K562 (cell line): Measurements from ENCODE around the gene PHTF1. TPM values are rescaled to one million over a fixed set of nuclear protein-coding genes. Genes with fewer than 3 reads are reported as not detected.
A peak's percentile ranks its signal among the peaks of the same experiment; 100 is the strongest.

Experiments used
- DNMT1 ChIP-seq: fragments of 450-650 bp; IDR thresholded peaks from 2 replicates; pipeline ENCODE4 v1.6.1; 2016; ENCODE audit warnings: antibody characterized with exemption, mild to moderate bottlenecking
- GATAD2A ChIP-seq: fragments of 450-650 bp; IDR thresholded peaks from 2 replicates; pipeline ENCODE4 v1.6.1; 2017
- HDAC2 ChIP-seq: fragments of 450-650 bp; IDR thresholded peaks from 2 replicates; pipeline ENCODE4 v1.6.1; 2016; ENCODE audit warnings: mild to moderate bottlenecking
- MCM7 ChIP-seq, 2 experiments: fragments of 450-650 bp; IDR thresholded peaks; 2 replicates each; pipeline ENCODE4 v1.6.1; 2016 to 2018
- SAP30 ChIP-seq: fragments of 200-600 bp; sonication (generic); IDR thresholded peaks from 2 replicates; pipeline ENCODE4 v1.6.1; 2012; ENCODE audit warnings: borderline replicate concordance, low read depth, mild to moderate bottlenecking, moderate library complexity, low read length, control low read depth, inconsistent platforms; ENCODE audit not compliant: insufficient read depth, poor library complexity, severe bottlenecking
- polyA plus RNA-seq, 8 experiments: library from polyadenylated mRNA; depleted of rRNA in 4 of 8; stranded (reverse) in 5 of 8; unstranded in 3 of 8; fragments of >200 nt; fragmentation: Nextera tagmentation in 2 of 8; fragmentation: Illumina TruSeq in 1 of 8; extraction: Ambion mirVana in 2 of 8; extraction: Trizol in 1 of 8; gene quantifications; 2 replicates each; pipeline versions ENCODE4 v1.2.1 to v1.2.3, GENCODE V29; 2011 to 2014; ENCODE audit warnings: inconsistent platforms in 1 of 8, missing spikeins in 1 of 8
- total RNA-seq, 7 experiments: library from RNA; depleted of rRNA in 6 of 7; stranded (reverse); fragments of >200 nt in 6 of 7; fragmentation: Illumina TruSeq in 2 of 7; extraction: Trizol in 2 of 7; gene quantifications; 2 replicates each; pipeline versions ENCODE4 v1.2.1 to v1.2.3, GENCODE V29; 2011 to 2021; ENCODE audit warnings: low replicate concordance in 1 of 7
- TF ChIP-seq, protein P1 (sequence below): IDR thresholded peaks from 2 replicates; pipeline ENCODE4 v1.6.1; 2011; ENCODE audit not compliant: insufficient read length; ENCODE audit errors: extremely low read depth
- TF ChIP-seq, protein P2 (sequence below): sonication (generic); IDR thresholded peaks from 2 replicates; pipeline ENCODE4 v1.6.1; 2016
- TF ChIP-seq, protein P3 (sequence below), 2 experiments: fragments of 200-800 bp in 1 of 2; sonication (Bioruptor generic) in 1 of 2; sonication (generic) in 1 of 2; formaldehyde crosslinking in 1 of 2; IDR thresholded peaks in 1 of 2; conservative IDR thresholded peaks in 1 of 2; 2 replicates each; pipeline versions ENCODE4 v1.5.0 to v1.6.1; 2016 to 2020; ENCODE audit warnings: missing compliant biosample characterization in 1 of 2, missing genetic modification characterization in 1 of 2, missing genetic modification reagents in 1 of 2
- TF ChIP-seq, protein P4 (sequence below): fragments of 200-600 bp; sonication (generic); IDR thresholded peaks from one replicate; pipeline ENCODE4 v1.6.1; 2012; ENCODE audit warnings: mild to moderate bottlenecking, low read depth, low read length, inconsistent platforms

The PHTF1 gene
- total and polyA plus RNA-seq, 9 of the 15 experiments (the other 6 are each of a cell fraction or from before 2014, with no cell fraction given) = 8.4 to 36.2 (median 23.0) TPM

DNA sequence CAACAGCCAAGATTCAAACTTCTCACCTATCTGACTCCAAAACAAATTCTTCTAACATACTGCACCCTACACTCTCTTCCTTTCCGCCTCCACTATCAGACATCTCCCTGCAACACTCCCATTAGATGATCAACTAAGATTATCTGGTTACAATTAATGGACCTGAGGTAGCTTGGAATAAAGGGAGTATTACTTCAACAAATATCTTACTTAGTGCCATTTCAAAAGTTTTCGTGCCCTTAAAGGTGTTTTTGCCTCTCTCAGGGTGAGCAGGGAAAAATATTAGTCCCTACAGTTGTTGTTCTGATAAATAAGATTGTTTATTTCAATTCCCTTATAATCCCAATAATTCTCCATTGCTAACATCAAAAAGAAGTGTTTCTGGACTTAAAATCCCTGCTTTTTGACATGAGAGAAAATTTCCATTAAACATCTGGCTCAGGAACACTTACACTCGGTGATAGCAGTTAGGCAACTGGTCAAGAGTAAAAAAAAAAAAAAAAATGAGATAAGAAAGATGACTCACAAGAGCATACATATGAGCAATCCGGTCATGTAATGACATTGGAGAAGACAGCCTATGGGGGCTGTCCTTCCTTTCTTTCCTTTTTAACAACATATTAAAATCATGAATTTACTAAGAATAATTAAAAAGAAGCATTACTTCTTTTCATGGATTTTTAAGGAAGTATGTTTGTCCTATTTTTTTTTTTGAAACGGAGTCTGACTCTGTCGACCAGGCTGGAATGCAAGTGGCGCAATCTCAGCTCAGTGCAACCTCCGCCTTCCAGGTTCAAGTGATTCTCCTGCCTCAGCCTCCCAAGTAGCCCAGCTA is 45.4 kb upstream of the PHTF1 start (continued):
- TF ChIP-seq, protein P1, sequence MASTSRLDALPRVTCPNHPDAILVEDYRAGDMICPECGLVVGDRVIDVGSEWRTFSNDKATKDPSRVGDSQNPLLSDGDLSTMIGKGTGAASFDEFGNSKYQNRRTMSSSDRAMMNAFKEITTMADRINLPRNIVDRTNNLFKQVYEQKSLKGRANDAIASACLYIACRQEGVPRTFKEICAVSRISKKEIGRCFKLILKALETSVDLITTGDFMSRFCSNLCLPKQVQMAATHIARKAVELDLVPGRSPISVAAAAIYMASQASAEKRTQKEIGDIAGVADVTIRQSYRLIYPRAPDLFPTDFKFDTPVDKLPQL = no peak
- TF ChIP-seq SAP30 (no peak), HDAC2 (peak; percentile 81; the same call in 1 of the 2 replicates), GATAD2A (no peak), DNMT1 (0 out of 2 replicates have a peak, but pooled peaks have one; percentile 49), MCM7 (IDR thresholded peaks at IDR 0.05) (no peak; a peak in 1 of 4 replicates)
- TF ChIP-seq, protein P2, sequence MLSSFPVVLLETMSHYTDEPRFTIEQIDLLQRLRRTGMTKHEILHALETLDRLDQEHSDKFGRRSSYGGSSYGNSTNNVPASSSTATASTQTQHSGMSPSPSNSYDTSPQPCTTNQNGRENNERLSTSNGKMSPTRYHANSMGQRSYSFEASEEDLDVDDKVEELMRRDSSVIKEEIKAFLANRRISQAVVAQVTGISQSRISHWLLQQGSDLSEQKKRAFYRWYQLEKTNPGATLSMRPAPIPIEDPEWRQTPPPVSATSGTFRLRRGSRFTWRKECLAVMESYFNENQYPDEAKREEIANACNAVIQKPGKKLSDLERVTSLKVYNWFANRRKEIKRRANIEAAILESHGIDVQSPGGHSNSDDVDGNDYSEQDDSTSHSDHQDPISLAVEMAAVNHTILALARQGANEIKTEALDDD = peak; percentile 93
- TF ChIP-seq, protein P3, sequence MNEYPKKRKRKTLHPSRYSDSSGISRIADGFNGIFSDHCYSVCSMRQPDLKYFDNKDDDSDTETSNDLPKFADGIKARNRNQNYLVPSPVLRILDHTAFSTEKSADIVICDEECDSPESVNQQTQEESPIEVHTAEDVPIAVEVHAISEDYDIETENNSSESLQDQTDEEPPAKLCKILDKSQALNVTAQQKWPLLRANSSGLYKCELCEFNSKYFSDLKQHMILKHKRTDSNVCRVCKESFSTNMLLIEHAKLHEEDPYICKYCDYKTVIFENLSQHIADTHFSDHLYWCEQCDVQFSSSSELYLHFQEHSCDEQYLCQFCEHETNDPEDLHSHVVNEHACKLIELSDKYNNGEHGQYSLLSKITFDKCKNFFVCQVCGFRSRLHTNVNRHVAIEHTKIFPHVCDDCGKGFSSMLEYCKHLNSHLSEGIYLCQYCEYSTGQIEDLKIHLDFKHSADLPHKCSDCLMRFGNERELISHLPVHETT (CRISPR knock-in tag; conservative IDR thresholded peaks at IDR 0.05 in 1 of 2, IDR thresholded peaks at IDR 0.05 in 1 of 2) = 0 out of 4 replicates have a peak, but pooled peaks of 1 of the 2 experiments have one; percentile 38
- TF ChIP-seq, protein P4, sequence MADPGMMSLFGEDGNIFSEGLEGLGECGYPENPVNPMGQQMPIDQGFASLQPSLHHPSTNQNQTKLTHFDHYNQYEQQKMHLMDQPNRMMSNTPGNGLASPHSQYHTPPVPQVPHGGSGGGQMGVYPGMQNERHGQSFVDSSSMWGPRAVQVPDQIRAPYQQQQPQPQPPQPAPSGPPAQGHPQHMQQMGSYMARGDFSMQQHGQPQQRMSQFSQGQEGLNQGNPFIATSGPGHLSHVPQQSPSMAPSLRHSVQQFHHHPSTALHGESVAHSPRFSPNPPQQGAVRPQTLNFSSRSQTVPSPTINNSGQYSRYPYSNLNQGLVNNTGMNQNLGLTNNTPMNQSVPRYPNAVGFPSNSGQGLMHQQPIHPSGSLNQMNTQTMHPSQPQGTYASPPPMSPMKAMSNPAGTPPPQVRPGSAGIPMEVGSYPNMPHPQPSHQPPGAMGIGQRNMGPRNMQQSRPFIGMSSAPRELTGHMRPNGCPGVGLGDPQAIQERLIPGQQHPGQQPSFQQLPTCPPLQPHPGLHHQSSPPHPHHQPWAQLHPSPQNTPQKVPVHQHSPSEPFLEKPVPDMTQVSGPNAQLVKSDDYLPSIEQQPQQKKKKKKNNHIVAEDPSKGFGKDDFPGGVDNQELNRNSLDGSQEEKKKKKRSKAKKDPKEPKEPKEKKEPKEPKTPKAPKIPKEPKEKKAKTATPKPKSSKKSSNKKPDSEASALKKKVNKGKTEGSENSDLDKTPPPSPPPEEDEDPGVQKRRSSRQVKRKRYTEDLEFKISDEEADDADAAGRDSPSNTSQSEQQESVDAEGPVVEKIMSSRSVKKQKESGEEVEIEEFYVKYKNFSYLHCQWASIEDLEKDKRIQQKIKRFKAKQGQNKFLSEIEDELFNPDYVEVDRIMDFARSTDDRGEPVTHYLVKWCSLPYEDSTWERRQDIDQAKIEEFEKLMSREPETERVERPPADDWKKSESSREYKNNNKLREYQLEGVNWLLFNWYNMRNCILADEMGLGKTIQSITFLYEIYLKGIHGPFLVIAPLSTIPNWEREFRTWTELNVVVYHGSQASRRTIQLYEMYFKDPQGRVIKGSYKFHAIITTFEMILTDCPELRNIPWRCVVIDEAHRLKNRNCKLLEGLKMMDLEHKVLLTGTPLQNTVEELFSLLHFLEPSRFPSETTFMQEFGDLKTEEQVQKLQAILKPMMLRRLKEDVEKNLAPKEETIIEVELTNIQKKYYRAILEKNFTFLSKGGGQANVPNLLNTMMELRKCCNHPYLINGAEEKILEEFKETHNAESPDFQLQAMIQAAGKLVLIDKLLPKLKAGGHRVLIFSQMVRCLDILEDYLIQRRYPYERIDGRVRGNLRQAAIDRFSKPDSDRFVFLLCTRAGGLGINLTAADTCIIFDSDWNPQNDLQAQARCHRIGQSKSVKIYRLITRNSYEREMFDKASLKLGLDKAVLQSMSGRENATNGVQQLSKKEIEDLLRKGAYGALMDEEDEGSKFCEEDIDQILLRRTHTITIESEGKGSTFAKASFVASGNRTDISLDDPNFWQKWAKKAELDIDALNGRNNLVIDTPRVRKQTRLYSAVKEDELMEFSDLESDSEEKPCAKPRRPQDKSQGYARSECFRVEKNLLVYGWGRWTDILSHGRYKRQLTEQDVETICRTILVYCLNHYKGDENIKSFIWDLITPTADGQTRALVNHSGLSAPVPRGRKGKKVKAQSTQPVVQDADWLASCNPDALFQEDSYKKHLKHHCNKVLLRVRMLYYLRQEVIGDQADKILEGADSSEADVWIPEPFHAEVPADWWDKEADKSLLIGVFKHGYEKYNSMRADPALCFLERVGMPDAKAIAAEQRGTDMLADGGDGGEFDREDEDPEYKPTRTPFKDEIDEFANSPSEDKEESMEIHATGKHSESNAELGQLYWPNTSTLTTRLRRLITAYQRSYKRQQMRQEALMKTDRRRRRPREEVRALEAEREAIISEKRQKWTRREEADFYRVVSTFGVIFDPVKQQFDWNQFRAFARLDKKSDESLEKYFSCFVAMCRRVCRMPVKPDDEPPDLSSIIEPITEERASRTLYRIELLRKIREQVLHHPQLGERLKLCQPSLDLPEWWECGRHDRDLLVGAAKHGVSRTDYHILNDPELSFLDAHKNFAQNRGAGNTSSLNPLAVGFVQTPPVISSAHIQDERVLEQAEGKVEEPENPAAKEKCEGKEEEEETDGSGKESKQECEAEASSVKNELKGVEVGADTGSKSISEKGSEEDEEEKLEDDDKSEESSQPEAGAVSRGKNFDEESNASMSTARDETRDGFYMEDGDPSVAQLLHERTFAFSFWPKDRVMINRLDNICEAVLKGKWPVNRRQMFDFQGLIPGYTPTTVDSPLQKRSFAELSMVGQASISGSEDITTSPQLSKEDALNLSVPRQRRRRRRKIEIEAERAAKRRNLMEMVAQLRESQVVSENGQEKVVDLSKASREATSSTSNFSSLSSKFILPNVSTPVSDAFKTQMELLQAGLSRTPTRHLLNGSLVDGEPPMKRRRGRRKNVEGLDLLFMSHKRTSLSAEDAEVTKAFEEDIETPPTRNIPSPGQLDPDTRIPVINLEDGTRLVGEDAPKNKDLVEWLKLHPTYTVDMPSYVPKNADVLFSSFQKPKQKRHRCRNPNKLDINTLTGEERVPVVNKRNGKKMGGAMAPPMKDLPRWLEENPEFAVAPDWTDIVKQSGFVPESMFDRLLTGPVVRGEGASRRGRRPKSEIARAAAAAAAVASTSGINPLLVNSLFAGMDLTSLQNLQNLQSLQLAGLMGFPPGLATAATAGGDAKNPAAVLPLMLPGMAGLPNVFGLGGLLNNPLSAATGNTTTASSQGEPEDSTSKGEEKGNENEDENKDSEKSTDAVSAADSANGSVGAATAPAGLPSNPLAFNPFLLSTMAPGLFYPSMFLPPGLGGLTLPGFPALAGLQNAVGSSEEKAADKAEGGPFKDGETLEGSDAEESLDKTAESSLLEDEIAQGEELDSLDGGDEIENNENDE = no peak
